Measurements from ENCODE around the gene POLG.
A peak's percentile ranks its signal among the peaks of the same experiment; 100 is the strongest.

Gene POLG

GRCh38 chr15:89370120-89370977 is 35.7 kb upstream of the POLG start:
- no peak for DNase-seq

GRCh38 chr15:89369341-89369947 is 34.8 kb upstream of the POLG start:
- no peak for DNase-seq

- DNase-seq: no peak
Observed at GRCh38 chr15:89368566-89369223, 34.1 kb upstream of the POLG start.

GRCh38 chr15:89367485-89368451 is 33.1 kb upstream of the POLG start:
- DNase-seq: no peak

- DNase-seq: no peak
Observed at GRCh38 chr15:89366656-89367393, 32.2 kb upstream of the POLG start.

GRCh38 chr15:89365462-89366065 is 30.9 kb upstream of the POLG start:
- DNase-seq: no peak

- DNase-seq: no peak
Observed at GRCh38 chr15:89364741-89365450, 30.3 kb upstream of the POLG start.

GRCh38 chr15:89364341-89364740 is 29.7 kb upstream of the POLG start:
- DNase-seq: no peak

GRCh38 chr15:89363770-89364169 is 29.1 kb upstream of the POLG start:
- DNase-seq: no peak

GRCh38 chr15:89363133-89363532 is 28.5 kb upstream of the POLG start:
- DNase-seq: no peak

- DNase-seq: no peak
Observed at GRCh38 chr15:89362203-89363101, 27.8 kb upstream of the POLG start.

- DNase-seq: peak; percentile 79
Observed at GRCh38 chr15:89361451-89362202, 27.0 kb upstream of the POLG start.

GRCh38 chr15:89360294-89360971 is 25.8 kb upstream of the POLG start:
- no peak for DNase-seq

- DNase-seq: no peak
Observed at GRCh38 chr15:89359471-89360293, 25.1 kb upstream of the POLG start.

GRCh38 chr15:89358755-89359439 is 24.3 kb upstream of the POLG start:
- DNase-seq: peak; percentile 85

- no peak for DNase-seq
Observed at GRCh38 chr15:89358435-89358754, 23.8 kb upstream of the POLG start.
